DND-41 (cell line): ENCODE measurements around the gene POU2F1.
A peak's percentile ranks its signal among the peaks of the same experiment; 100 is the strongest.

Experiments
- CTCF ChIP-seq: IDR thresholded peaks from 2 replicates; pipeline ENCODE4 v1.5.1; 2012; ENCODE audit warnings: borderline replicate concordance, low read length, moderate library complexity, mild to moderate bottlenecking; ENCODE audit not compliant: poor library complexity, severe bottlenecking; ENCODE audit errors: extremely low read depth
- EZH2 ChIP-seq: IDR thresholded peaks from 3 replicates; pipeline ENCODE4 v1.6.1; 2012; ENCODE audit warnings: borderline replicate concordance, low read depth, mild to moderate bottlenecking, moderate library complexity, low read length, inconsistent platforms; ENCODE audit not compliant: severe bottlenecking

DNA sequence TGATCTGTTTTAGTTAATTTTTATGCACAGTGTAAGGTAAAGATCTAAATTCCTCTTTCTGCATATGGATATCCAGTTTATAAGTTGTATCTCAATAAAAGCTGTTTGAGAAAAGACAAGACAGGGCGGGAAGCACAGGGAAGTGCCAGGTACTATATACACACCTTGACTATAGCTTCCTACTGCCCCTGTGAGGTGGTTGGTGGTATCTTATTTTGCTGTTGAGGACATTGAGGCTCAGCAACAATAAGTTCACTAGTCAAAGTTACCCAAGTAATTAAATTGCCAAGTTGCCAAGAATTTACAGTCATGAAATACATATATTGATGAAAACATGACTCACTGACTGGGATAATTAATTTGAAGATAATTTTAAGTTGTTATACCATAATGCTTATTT, 188.5 kb downstream of the POU2F1 start:
- TF ChIP-seq EZH2 (no peak), CTCF (peak; percentile 42)
